ENCODE results near the gene SUSD4. TPM values are rescaled to one million over a fixed set of nuclear protein-coding genes. Genes with fewer than 3 reads are reported as not detected.
A peak's percentile ranks its signal among the peaks of the same experiment; 100 is the strongest.

The SUSD4 gene
- total RNA-seq, 1 experiment from 2014 or later = 3.5 TPM

GRCh38 chr1:223374064-223374610 is 10.2 kb upstream of the SUSD4 start:
- no peak overlapping the region for H3K23ac ChIP-seq (ENCODE audit: insufficient read length, low read depth, low read length)
- H3K9me3 ChIP-seq (ENCODE audit: control insufficient read depth, low read depth, low read length) = no peaks in the 10 kb centered on the region
- H2BK20ac ChIP-seq (ENCODE audit: low read depth, low read length, poor library complexity, severe bottlenecking) = no peak overlapping the region
- no peak overlapping the region for H3K27ac ChIP-seq (ENCODE audit: insufficient read length, low read depth, low read length)
- H4K20me1 ChIP-seq (ENCODE audit: control insufficient read depth, insufficient read depth, insufficient read length) = no peaks in the 10 kb centered on the region
- WGBS (ENCODE audit: extremely low coverage, insufficient read length, low lambda C conversion rate) = no CpG with 5 or more reads among the region's 4 CpGs
- H4K8ac ChIP-seq (replicated peaks; ENCODE audit: insufficient read length, low read depth, low read length) = no peak overlapping the region
- DNase-seq = no peak
- Mint-ChIP-seq H3K36me3 (ENCODE audit: insufficient read depth in 1 of 3, low read depth in 3 of 3) (peaks cover 0 to 14% (median 0%) of the 10 kb centered on the region in 3 experiments; a peak in 4 of 7 replicates), H3K27me3 (ENCODE audit: low read depth) (peaks cover 19% of the 10 kb centered on the region), H3K4me1 (peaks cover 0 to 2% of the 10 kb centered on the region in 2 experiments; a peak in 1 of 4 replicates), H3K4me3 (no peak overlapping the region), H3K9me3 (peaks cover 21 to 25% of the 10 kb centered on the region in 2 experiments), H3K27ac (no peak overlapping the region)
- H4K5ac ChIP-seq (ENCODE audit: insufficient read length, low read depth, low read length) = no peak overlapping the region
- H3T11ph ChIP-seq (ENCODE audit: low read length) = no peak overlapping the region
- no peaks in the 10 kb centered on the region for H3K23me2 ChIP-seq (ENCODE audit: insufficient read length, low read depth, low read length, poor library complexity, severe bottlenecking)
- no peaks in the 10 kb centered on the region for H3K79me1 ChIP-seq (ENCODE audit: insufficient read depth, low read depth, low read length, poor library complexity, severe bottlenecking)
- no peaks in the 10 kb centered on the region for H3K79me2 ChIP-seq (ENCODE audit: insufficient read depth, low read length)
- H3K4me2 ChIP-seq (ENCODE audit: insufficient read depth, insufficient read length, low read length) = no peak overlapping the region
- no peak overlapping the region for H2AFZ ChIP-seq (ENCODE audit: low read length)
- H3K56ac ChIP-seq (ENCODE audit: insufficient read length, low read depth, low read length) = no peak overlapping the region
- no peak overlapping the region for H2AK5ac ChIP-seq (ENCODE audit: insufficient read length, low read length)
- peak; percentile 30; the same call in 2 of the 3 replicates for TF ChIP-seq CTCF (conservative IDR thresholded peaks at IDR 0.05)
- no peak overlapping the region for H3K18ac ChIP-seq (ENCODE audit: insufficient read length, low read depth, low read length)
- no peak overlapping the region for H2BK12ac ChIP-seq (ENCODE audit: insufficient read length, low read depth, low read length)
- H3K4ac ChIP-seq (ENCODE audit: low read depth, low read length) = no peak overlapping the region
- no peak overlapping the region for H3K14ac ChIP-seq (ENCODE audit: insufficient read depth, low read length)
- no peaks in the 10 kb centered on the region for H3K27me3 ChIP-seq (ENCODE audit: insufficient read depth, low read length)
- no peaks in the 10 kb centered on the region for H3K4me1 ChIP-seq (ENCODE audit: insufficient read depth, low read length)
- no peak overlapping the region for H2BK15ac ChIP-seq (ENCODE audit: low read depth, low read length)
- no peak overlapping the region for H4K91ac ChIP-seq (ENCODE audit: insufficient read length, low read depth, low read length)
- no peak overlapping the region for H2BK120ac ChIP-seq (ENCODE audit: low read depth, low read length, poor library complexity, severe bottlenecking)
- H3K9ac ChIP-seq (ENCODE audit: extremely low read depth, insufficient read length, low read length) = no peak overlapping the region
- H2BK5ac ChIP-seq (ENCODE audit: insufficient read length, low read length) = no peak overlapping the region
